ENCODE measurements around the gene CUBN.

CUBN gene

DNA sequence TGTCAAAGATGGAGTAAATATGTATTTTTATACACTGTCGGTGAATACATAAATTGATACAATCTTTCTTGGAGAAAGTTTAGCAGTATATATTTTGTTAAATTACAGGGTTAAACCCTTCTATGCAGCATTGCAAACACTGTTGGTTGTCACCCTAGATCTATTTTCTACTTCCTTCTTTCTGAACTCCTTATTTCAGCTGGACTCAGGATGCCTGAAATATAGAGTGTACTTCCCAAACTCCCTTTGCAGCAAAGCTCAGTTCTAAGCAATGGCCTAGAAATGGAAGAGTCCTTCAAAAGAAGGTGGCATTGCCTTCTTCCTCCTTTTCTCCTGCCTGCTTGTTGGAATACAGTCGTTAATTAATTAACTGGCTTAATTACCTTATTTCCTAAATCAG, 20.6 kb downstream of the CUBN start:
- in situ Hi-C loops (cut with HindIII; ENCODE audit: low sequenced_read_pairs), result no loop called here

DNA sequence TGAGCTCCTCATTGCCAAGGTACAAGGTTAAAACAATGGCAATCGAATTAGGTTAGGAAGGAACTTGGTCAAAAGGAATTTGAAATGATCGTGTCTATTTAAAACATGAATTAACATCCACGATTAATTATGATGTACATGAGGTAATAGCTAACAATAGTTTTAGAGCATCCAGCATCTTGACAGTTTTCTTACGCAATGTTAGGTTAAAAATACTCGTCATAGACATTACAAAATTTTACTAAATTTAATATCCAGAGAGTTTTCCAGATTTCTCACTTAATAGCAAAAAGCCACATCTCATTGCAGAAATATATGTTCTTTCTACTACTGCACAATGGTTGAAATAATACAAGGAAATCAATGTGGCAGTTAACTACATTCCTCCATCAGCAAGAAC, 22.6 kb downstream of the CUBN start:
- in situ Hi-C loops (cut with HindIII; ENCODE audit: low sequenced_read_pairs), result no loop called here

DNA sequence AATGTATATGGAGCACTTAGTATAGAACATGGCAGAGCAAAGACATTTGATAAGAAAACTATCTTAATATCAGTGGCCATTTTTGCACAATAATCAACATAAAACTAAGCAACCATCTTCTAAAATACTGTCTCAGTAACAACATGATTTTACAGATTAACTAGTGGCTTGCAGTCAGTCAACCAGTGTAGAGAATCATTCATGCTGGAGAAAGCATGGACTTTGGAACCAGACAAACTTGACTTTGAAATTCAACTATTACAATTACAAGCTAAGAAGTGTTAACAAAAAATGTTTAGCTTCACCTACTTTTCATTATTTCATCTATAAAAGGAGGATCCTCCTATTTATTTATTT, 27.7 kb downstream of the CUBN start:
- in situ Hi-C loops (cut with HindIII; ENCODE audit: low sequenced_read_pairs), result no loop called here

DNA sequence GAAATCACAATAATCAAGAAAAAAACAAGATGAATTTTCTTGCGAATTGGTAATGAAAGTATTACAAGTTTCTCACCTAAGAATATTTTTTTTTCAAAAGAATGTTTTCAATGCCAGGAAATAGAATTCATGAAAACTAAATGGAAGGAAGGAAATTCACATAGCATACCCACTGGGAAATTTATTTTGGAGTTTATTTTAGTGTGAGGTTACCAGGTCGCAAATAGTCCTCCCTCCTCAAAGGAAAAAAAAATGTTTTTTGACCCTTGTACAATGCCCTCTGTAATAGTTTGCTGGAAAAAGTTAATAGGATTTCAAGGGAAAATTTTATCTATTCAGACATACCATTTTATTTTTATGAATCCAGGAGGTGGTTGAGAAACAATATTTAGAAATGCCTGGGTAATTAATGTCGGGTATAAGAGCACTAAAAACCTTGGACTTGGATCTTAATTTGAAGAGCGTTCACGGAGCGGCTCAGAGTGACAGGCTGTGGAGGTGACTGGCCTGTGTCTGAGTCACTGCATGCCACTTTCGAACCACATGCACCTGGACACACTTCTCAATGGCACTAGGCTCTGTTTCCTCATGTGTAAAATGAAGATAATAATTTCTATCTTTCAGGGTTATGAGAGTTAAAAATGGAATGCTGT, 28.2 kb downstream of the CUBN start:
- in situ Hi-C loops (cut with HindIII; ENCODE audit: low sequenced_read_pairs), result no loop called here

DNA sequence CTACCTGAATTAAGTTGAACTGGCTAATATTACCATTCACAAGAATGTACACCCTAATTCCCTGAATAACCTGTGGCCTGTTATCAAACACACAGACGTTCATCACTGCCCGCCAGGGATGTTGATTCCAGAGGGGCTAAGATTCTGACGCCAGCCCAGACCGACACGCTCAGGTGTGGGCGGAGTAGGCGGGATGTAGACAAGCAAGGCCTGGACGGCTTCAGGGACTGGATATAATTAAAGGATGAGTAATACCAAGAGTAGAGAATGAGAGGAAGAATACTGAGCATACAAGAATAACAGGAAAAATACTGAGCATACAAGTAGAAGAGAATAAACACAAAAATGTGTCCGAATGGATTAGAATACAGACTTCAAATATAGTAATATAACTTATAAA, 29.0 kb downstream of the CUBN start:
- in situ Hi-C loops (cut with HindIII; ENCODE audit: low sequenced_read_pairs), result no loop called here

DNA sequence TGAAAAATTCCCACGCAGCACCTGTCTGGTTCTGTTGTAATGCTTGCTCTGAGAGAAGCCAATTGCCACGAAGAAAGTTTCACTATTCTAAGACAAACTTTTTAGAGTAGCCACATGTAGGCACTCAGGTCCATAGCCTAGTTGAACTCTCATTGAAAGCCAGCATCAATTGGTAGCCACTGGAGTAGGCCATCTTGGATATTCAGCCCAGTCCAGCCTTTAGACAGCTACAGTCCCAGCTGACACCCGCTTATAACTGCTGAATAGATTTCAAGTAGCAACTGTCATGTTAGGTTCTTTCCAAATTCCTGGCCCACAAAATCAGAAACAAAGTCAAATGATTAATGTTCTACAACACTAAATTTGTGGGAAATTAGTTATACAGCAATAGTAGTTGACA, 31.6 kb downstream of the CUBN start:
- in situ Hi-C loops (cut with HindIII; ENCODE audit: low sequenced_read_pairs), result no loop called here

DNA sequence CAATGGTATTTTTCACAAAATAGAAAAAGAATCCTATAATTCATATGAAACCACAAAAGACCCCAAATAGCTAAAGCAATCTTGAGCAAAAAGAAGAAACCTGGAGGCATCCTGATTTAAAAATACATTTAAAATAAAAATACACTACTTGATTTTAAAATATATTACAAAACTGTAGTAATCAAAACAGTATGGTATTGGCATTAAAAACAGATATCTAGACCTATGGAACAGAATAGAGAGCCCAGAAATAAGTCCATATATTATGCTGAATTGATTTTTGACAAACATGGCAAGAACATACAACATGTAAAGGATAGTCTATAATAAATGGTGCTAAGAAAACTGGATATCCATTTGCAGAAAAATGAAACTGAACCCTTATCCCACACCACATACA, 34.8 kb downstream of the CUBN start:
- in situ Hi-C loops (cut with HindIII; ENCODE audit: low sequenced_read_pairs), result no loop called here

DNA sequence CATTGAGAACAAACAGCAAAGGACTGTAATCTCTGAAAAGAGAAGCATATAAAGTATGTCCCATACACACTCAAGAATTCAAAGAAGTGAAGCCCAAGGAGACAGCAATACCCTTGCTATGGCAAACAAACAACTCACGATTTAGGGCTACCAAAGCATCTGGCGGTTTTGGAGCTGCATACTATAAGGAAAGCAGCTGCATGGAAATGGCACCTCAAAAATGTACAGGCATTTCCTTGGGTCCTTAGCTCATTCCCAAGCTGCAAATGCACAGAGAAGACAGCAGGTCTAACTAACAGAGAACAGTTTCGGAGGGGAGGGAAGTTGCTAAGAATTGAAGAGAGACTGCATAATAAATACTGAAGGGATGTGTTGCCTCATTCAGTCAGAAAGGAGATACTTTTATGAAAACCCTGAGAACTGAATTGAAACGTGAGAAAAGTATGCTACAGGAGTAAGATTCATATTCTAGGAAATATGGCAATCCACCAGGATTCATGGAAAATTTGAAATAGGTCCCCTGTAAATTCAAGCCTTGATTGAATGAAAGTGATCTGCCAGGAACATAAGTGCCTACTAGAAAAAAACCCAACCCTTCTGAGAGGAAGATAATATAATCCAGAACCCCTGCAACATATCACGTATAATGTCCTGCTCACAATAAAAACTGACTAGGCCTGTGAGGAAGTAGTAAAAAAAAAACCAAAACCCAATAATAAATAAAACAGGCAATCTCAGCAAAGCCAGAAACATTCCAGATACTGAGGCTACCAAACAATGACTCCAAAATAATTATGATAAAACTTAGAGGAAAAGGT, 36.4 kb downstream of the CUBN start:
- in situ Hi-C loops (cut with HindIII; ENCODE audit: low sequenced_read_pairs), result no loop called here

DNA sequence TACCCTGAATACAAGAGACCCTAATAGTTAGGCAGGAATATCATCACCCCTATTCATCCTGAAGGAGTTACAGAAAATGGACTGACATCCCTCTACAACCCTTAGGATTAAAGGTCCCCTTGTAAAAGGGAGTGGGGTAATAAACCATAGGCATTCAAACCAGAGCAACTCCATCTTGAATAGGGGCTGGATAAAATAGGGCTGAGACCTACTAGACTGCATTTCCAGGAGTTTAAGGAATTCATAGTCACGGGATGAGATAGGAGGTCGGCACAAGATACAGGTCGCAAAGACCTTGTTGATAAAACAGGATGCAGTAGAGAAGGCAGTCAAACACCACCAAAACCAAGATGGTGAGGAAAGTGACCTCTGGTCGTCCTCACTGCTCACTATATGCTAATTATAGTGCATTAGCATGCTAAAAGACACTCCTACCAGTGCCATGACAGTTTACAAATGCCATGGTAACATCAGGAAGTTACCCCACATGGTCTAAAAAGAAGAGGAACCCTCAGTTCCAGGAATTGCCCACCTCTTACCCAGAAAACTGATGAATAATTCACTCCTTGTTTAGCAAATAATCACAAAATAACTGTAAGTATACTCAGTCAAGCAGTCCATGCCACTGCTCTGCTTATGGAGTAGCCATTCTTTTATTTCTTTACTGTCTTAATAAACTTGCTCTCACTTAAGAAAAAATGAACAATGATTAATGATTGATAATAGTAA, 37.2 kb downstream of the CUBN start:
- in situ Hi-C loops (cut with HindIII; ENCODE audit: low sequenced_read_pairs), result no loop called here

DNA sequence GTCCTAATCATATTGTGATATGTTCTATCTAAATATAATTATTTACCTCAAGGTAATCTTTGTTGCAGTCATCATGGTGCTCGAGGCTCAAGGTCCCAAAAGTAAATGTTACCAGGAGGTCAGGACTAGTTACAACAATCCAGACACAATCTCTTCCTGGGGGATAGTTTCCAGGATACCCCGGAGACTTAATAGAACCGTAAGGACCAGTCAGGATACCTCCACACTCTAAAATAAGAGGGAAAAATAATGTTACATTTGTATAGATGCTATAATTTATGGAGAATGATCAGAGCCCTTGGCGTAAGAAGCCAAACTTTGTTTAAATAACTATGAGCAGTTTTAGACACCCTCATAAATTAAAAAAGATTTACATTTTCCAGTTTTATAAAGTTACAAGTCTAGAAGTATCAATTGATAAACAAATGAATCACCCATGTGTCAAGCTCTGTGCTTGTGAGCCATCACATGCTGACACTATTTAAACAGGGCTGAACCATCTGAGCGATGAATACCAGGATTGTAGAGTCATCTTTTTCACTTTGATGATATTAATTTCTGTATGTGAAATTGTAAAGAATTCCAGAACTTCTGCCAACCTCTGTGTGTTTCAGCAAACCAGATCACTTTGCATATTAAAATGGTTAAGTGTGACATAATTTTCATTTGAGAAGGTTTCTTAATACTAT, 41.3 kb downstream of the CUBN start:
- in situ Hi-C loops (cut with HindIII; ENCODE audit: low sequenced_read_pairs), result no loop called here

DNA sequence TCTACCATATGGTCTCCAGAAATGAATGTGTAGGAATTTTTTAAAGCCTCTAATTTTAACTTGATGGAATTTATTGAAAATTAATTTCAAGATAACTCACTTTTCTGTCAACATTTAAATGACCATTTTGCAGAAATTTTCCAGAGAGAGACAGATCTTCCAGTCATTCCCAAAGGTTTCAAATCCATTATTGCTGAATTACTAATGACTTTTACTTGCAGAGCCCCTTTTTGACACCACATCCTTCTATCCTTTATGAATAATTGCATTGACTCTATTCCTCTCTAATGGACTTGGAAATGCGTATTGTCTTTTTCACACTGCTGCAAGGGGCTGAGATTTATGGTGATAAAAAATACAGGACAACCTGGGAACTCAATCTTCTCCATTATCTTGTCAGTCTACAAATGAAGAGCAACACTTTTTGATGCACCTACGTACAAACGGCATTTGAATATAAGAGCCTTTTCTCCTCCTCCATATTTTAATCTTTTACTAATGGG, 42.7 kb downstream of the CUBN start:
- in situ Hi-C loops (cut with HindIII; ENCODE audit: low sequenced_read_pairs), result no loop called here

DNA sequence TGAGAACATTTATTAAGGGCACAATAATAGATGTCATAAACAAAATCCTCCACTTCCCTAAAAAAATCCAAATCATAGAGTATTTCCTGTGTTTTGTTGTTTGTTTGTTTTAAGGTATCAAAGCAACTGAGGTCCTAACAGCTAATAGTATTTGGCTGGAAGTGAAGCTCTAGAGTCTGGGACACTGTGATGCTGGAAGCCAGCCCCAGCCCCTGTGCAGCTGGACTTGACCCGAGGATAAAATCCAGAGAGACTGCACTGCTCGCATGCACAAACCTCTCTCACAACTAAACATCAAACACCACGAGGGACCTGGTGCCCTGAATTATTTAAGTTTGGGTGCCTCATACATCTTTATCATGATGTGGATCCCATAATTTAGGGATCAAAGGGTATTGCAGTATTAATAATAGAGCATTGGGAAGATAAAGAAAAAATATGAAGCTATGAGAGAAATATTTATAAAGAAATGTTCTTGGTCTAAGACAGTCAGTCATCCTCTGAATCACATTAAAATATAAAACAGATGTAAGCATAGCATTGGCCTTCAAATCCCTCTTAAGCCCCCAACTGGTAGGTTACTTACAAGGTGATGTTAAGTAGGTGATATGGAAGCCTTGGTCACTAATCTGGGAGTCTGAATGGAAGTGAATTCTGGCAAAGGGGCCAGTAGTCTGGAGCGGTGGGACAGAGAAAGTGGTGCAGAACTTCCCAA, 44.4 kb downstream of the CUBN start:
- in situ Hi-C loops (cut with HindIII; ENCODE audit: low sequenced_read_pairs), result no loop called here

DNA sequence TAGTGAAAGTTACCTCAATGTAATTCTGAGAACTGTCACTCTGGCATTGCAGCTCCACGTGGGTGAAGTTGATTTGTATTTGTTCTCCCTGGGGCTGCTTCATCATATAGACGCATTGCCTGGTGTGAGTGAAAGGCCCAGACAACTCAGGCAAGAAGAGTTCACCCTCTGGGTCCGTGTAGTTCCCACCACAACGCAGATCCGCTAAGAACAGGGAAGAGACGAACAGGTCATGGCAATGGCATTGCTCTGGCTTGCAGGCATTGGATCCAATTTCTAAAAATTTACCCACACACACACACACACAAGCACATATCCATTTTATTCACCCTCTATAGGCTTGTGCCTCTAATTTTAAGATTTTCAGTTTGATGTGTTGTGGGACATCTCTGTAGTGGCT, 45.4 kb downstream of the CUBN start:
- in situ Hi-C loops (cut with HindIII; ENCODE audit: low sequenced_read_pairs), result no loop called here

DNA sequence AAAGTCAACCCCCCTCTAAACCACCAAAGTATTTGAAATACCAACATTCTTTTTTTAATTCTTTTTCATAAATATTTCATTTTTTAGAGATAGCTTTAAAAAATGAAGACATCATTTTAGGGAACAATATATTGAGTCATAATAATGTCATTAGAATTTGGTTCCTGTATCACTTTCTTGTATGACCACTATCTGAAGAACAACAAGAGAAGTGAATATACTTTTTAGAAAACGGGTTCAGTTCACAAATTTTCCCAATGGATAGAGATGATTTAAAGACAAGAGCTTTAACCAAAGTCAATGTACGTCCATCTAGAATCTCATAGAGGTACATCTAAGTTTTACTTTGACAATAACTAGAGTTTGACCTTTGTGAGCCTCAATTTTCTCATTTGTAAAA, 48.2 kb downstream of the CUBN start:
- in situ Hi-C loops (cut with HindIII; ENCODE audit: low sequenced_read_pairs), result no loop called here

DNA sequence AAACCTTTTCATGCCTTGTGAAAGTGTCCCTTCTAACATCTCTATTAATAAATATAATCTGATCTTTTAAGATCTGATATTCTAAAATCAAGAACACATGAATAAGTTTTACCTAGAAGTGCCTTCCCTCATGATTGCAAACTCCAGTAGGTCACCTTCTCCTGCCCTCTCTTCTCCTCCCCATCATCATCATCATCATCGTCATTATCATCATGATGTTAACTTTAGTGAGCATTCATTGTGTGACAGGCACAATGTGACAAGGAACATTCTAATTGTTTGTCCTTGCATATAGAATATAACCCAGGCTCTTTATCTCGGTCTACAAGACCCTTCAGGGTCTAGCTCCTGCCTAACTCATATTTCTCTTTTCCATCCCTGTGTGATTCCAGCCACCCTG, 51.7 kb downstream of the CUBN start:
- in situ Hi-C loops (cut with HindIII; ENCODE audit: low sequenced_read_pairs), result no loop called here

DNA sequence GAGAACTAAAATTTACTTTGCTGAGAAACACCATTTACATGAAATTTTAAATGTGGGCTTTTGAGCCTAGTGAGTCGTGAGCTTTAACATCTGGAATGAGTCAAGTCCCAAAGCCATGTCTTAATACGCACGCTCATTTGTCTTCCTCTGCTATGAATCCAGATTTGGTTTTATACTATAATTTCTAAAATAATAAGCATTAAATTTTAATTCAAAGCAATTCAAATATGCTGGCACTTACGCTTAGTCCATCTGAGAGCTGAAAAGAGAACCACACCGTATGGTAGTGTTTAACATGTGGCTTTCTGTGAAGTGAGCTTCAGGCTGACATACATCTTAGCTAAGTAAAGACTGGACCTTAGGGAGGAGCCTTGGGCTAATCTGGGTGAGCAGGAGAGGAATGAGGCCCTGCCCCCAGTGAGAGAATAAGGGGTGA, 52.2 kb downstream of the CUBN start:
- in situ Hi-C loops (cut with HindIII; ENCODE audit: low sequenced_read_pairs), result no loop called here

DNA sequence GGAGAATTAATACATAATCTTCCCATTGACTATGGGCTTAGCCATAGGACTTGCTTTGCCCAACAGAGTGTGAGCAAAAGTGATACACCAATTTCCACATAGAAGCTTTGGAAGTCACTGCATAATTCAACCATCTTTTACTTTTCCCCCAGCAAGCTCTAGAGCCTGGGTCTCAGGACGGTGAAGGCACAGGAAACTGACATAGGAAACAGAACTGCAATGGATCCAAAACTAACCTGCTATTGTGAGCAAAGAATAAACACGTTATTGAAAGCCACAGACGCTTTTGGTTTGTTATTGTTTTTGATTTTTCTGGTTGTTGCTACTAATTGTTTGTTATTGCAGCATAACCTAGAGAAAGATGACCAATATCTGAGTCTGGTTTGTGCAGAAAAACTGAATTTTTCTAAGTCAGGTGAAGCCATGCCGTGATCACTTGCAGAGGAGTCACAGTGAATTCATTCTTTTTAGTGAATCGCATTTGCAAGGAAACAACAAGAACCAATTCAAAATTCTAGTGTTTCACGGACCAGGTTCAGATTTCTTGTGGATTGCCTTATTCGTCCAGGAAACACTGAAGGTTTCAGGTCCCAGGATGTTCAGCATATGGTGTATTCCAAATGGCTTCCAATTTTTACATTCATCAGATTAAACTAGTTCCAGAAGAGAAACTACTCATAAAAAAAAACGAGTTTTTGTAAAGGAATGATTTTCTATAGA, 52.8 kb downstream of the CUBN start:
- in situ Hi-C loops (cut with HindIII; ENCODE audit: low sequenced_read_pairs), result no loop called here

DNA sequence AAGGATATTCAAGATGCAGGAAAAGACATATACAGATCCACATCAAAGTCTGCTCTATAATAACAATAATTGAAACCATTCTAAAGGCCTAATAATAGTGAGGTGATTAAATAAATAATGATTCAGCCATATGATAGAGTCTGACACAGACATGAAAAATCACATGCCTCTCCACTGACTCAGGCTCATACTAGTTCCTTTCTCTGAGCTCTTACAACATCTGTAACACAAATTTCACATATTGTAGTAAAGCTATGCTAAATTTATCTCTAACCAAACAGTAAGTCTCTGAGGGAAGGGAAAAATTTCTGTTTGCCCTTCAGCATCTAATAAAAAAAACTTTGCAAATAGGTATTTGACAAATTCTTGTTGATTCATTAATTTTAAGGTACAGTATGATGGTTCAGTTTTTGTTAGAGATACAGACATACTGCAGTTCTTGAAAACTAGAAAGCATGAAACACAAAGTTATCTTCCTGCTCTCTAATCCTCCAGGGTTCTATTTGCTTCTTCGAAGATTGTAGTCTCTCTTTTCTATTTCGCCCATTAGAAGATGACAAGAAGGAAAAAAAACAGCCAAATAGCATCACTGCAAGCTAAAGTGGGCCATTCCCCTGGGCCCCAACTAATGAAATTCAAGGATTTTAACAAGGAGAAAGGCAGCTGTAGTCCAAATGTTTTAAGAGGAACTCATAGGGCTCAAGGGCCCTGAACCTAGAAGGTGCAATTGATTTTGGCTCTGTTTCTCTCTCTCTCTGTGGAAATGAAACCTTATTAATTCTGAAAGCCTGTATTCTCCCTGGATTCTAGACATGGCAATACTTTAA, 53.9 kb downstream of the CUBN start:
- in situ Hi-C loops (cut with HindIII; ENCODE audit: low sequenced_read_pairs), result no loop called here

DNA sequence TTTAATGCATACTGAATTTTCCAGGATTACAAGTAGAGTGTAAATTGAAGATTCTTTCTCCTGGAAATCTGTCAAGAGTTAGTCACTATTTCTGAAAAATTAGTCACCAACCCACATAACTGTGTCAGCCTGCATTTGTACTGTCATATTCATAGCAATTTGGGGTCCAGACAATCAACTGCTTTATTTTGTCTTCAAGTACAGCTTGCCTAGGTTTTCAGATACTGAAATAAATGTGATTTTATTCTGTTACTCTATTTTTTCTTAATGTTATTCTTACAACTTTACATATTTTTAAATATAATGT, 55.1 kb downstream of the CUBN start:
- in situ Hi-C loops (cut with HindIII; ENCODE audit: low sequenced_read_pairs), result no loop called here

Data from DLD1 (cell line).